K562 (cell line): ENCODE data around the gene HSD17B8. TPM values are rescaled to one million over a fixed set of nuclear protein-coding genes. Genes with fewer than 3 reads are reported as not detected.

Experiments
- DACH1 ChIP-seq: fragments of 450-650 bp; IDR thresholded peaks from 2 replicates; pipeline ENCODE4 v1.6.1; 2018; ENCODE audit not compliant: partially characterized antibody
- MGA ChIP-seq: fragments of 450-650 bp; IDR thresholded peaks from 2 replicates; pipeline ENCODE4 v1.6.1; 2016; ENCODE audit warnings: mild to moderate bottlenecking, moderate library complexity
- MYBL2 ChIP-seq, 2 experiments: fragments of 450-650 bp in 1 of 2; sonication (generic) in 1 of 2; formaldehyde crosslinking in 1 of 2; IDR thresholded peaks; 2 replicates each; pipeline versions ENCODE4 v1.6.1 to v1.8.1; 2017 to 2022; ENCODE audit warnings: borderline replicate concordance in 1 of 2, inconsistent platforms in 1 of 2, low read depth in 1 of 2, mild to moderate bottlenecking in 1 of 2, missing genetic modification reagents in 1 of 2, moderate library complexity in 1 of 2
- PRDM10 ChIP-seq: fragments of 450-650 bp; IDR thresholded peaks from 2 replicates; pipeline ENCODE4 v1.6.1; 2018; ENCODE audit not compliant: partially characterized antibody
- SMARCE1 ChIP-seq: fragments of 450-650 bp; IDR thresholded peaks from 2 replicates; pipeline ENCODE4 v1.7.1; 2016; ENCODE audit warnings: mild to moderate bottlenecking
- SNIP1 ChIP-seq: fragments of 450-650 bp; IDR thresholded peaks from 2 replicates; pipeline ENCODE4 v1.7.1; 2017; ENCODE audit warnings: low read depth, mild to moderate bottlenecking
- YY1 ChIP-seq, 3 experiments: IDR thresholded peaks; 2 replicates each; pipeline ENCODE4 v1.6.1; 2011; ENCODE audit warnings: low read length in 2 of 3, mild to moderate bottlenecking in 2 of 3, moderate library complexity in 2 of 3, borderline replicate concordance in 1 of 3, control low read depth in 1 of 3, low read depth in 1 of 3; ENCODE audit not compliant: insufficient read depth in 3 of 3, insufficient replicate concordance in 2 of 3, control insufficient read depth in 1 of 3, insufficient read length in 1 of 3; ENCODE audit errors: extremely low read depth in 1 of 3
- ZFP30 ChIP-seq: fragments of 250-450 bp; sonication (Bioruptor Pico); IDR thresholded peaks from 2 replicates; pipeline ENCODE4 v1.8.0; 2022; ENCODE audit warnings: moderate library complexity, mild to moderate bottlenecking, inconsistent platforms, borderline replicate concordance
- ZNF583 ChIP-seq: fragments of 250-450 bp; sonication (Bioruptor Pico); IDR thresholded peaks from 2 replicates; pipeline ENCODE4 v1.4.0; 2020
- ZNF764 ChIP-seq: fragments of 250-450 bp; sonication (Bioruptor Pico); IDR thresholded peaks from 2 replicates; pipeline ENCODE4 v1.4.0; 2020; ENCODE audit warnings: low read depth, mild to moderate bottlenecking, moderate library complexity
- polyA plus RNA-seq, 8 experiments: library from polyadenylated mRNA; depleted of rRNA in 4 of 8; stranded (reverse) in 5 of 8; unstranded in 3 of 8; fragments of >200 nt; fragmentation: Nextera tagmentation in 2 of 8; fragmentation: Illumina TruSeq in 1 of 8; extraction: Ambion mirVana in 2 of 8; extraction: Trizol in 1 of 8; gene quantifications; 2 replicates each; pipeline versions ENCODE4 v1.2.1 to v1.2.3, GENCODE V29; 2011 to 2014; ENCODE audit warnings: inconsistent platforms in 1 of 8, missing spikeins in 1 of 8
- total RNA-seq, 7 experiments: library from RNA; depleted of rRNA in 6 of 7; stranded (reverse); fragments of >200 nt in 6 of 7; fragmentation: Illumina TruSeq in 2 of 7; extraction: Trizol in 2 of 7; gene quantifications; 2 replicates each; pipeline versions ENCODE4 v1.2.1 to v1.2.3, GENCODE V29; 2011 to 2021; ENCODE audit warnings: low replicate concordance in 1 of 7

HSD17B8 gene
- total and polyA plus RNA-seq, 9 of the 15 experiments (the other 6 are each of a cell fraction or from before 2014, with no cell fraction given): 3.7 to 35.2 (median 14.2) TPM

GRCh38 chr6:33205191-33206026 is 954 bp downstream of the HSD17B8 start (continued):
- TF ChIP-seq PRDM10 (peak; percentile 10), ZNF583 (CRISPR knock-in tag) (no peak), SMARCE1 (peak; percentile 47; the same call in 1 of the 2 replicates), SNIP1 (no peak), YY1 (IDR thresholded peaks at IDR 0.05; ENCODE audit: borderline replicate concordance in 1 of 3, control insufficient read depth in 1 of 3, extremely low read depth in 1 of 3, insufficient read depth in 3 of 3, insufficient read length in 1 of 3, insufficient replicate concordance in 2 of 3, low read depth in 1 of 3, low read length in 2 of 3) (peak in 1 of 3 experiments; percentile 6), DACH1 (peak; percentile 36), MYBL2 (IDR thresholded peaks at IDR 0.05; ENCODE audit: low read depth) (no peak), MYBL2 (CRISPR knock-in tag; IDR thresholded peaks at IDR 0.05; ENCODE audit: borderline replicate concordance) (no peak), ZNF764 (no peak), MGA (peak; percentile 32; the same call in 1 of the 2 replicates), ZFP30 (CRISPR knock-in tag) (no peak)
